ENCODE results near the gene CORO6.

DNA sequence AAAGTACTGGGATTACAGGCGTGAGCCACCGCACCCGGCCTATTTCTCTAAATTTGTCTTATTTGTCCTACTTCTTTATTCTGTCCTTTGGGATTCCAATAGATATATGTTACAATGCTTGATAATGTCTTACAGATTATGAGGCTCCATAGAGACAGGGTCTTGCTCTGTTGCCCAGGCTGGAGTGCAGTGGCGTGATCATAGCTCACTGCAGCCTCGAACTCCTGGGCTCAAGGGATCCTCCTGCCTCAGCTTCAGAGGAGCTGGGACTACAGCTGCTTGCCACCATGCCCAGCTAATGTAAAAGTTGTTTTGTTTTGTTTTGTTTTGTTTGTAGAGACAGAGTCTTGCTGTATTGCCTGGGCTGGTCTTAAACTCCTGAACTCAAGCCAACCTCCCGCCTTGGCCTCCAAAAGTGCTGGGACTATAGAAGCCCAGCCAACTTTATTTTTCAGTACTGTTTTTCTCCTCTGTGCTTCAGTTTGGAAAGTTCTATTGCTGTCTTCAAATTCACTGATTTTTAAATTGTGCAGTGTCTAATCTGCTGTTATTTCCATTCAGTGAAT is 19.5 kb downstream of the CORO6 start:
- TF ChIP-seq, protein P1, sequence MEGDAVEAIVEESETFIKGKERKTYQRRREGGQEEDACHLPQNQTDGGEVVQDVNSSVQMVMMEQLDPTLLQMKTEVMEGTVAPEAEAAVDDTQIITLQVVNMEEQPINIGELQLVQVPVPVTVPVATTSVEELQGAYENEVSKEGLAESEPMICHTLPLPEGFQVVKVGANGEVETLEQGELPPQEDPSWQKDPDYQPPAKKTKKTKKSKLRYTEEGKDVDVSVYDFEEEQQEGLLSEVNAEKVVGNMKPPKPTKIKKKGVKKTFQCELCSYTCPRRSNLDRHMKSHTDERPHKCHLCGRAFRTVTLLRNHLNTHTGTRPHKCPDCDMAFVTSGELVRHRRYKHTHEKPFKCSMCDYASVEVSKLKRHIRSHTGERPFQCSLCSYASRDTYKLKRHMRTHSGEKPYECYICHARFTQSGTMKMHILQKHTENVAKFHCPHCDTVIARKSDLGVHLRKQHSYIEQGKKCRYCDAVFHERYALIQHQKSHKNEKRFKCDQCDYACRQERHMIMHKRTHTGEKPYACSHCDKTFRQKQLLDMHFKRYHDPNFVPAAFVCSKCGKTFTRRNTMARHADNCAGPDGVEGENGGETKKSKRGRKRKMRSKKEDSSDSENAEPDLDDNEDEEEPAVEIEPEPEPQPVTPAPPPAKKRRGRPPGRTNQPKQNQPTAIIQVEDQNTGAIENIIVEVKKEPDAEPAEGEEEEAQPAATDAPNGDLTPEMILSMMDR (IDR thresholded peaks at IDR 0.05; ENCODE audit: low read length): no peak
- TF ChIP-seq EZH2 (optimal IDR thresholded peaks at IDR 0.05; ENCODE audit: low read depth, low read length): no peak
